ENCODE measurements around the gene DLX3. TPM values are rescaled to one million over a fixed set of nuclear protein-coding genes. Genes with fewer than 3 reads are reported as not detected.

The DLX3 gene
- total RNA-seq, 1 experiment from 2014 or later = not detected

- intact Hi-C loops (cut with micrococcal nuclease; ENCODE audit: unreplicated experiment) = loop anchor here (1.0 to 5.0 kb wide), 2 partner anchors 60 to 270 kb away; no protein-coding TSS in a partner anchor
- no peak for TF ChIP-seq EZH2 (IDR thresholded peaks at IDR 0.05; ENCODE audit: borderline replicate concordance, low read depth, low read length, poor library complexity, severe bottlenecking)
- TF ChIP-seq, protein P1, sequence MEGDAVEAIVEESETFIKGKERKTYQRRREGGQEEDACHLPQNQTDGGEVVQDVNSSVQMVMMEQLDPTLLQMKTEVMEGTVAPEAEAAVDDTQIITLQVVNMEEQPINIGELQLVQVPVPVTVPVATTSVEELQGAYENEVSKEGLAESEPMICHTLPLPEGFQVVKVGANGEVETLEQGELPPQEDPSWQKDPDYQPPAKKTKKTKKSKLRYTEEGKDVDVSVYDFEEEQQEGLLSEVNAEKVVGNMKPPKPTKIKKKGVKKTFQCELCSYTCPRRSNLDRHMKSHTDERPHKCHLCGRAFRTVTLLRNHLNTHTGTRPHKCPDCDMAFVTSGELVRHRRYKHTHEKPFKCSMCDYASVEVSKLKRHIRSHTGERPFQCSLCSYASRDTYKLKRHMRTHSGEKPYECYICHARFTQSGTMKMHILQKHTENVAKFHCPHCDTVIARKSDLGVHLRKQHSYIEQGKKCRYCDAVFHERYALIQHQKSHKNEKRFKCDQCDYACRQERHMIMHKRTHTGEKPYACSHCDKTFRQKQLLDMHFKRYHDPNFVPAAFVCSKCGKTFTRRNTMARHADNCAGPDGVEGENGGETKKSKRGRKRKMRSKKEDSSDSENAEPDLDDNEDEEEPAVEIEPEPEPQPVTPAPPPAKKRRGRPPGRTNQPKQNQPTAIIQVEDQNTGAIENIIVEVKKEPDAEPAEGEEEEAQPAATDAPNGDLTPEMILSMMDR (conservative IDR thresholded peaks at IDR 0.05; ENCODE audit: low read depth, low read length) = peak; percentile 95
- CTCF ChIA-PET = interaction anchor here (1.7 kb wide), 1 partner anchor 61 kb away, joined by 7 read pairs; no protein-coding TSS in a partner anchor
These were observed 31.8 kb upstream of the DLX3 start for GRCh38 chr17:50026837-50027171.

DNA sequence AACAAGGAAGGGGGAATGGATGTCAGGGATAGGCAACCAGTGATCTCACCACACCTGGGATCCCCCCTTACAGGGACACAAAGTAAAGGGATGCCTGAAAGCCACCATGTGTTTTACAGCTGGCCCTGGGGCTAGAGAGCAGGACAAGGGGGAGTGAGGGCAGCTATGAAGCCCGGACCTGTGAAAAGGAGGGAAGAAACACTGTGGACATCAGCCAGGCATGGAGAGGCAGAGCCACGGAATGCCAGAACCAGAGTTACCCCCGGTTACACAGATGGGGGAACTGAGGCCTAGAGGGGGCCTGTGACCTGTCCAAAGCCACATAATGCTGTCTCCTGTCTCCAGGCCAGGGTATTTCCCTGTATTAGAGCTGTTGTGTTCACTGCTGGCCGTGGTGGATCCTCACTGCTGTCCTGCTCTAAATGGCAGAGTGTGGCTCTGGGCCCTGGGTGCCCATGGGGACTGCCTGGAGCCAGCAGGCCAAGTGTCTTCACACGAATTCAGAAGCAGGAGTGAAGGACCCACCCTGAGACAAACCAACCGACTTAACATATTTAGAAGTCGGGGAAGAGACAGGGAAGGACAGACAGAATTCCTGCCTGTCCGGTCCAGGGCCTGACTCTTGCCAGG is 31.1 kb upstream of the DLX3 start:
- Histone ChIP-seq H3K4me1 (ENCODE audit: insufficient read depth, low read length, poor library complexity, severe bottlenecking) (peaks cover 8% of the 10 kb centered on the region), H3K36me3 (ENCODE audit: insufficient read depth, low read length, poor library complexity, severe bottlenecking) (no peaks in the 10 kb centered on the region), H3K4me3 (ENCODE audit: low read depth, low read length, poor library complexity, severe bottlenecking) (no peak overlapping the region), H3K27me3 (replicated peaks; ENCODE audit: insufficient read depth, low read depth, low read length, poor library complexity) (no peaks in the 10 kb centered on the region), H3K27ac (ENCODE audit: low read depth, low read length, poor library complexity, severe bottlenecking) (no peak overlapping the region), H3K9me3 (ENCODE audit: low read depth, low read length, poor library complexity, severe bottlenecking) (peaks cover 10% of the 10 kb centered on the region)
- BruUV-seq (replicated peaks) = no TSS peak
- CTCF ChIA-PET = interaction anchor here (1.7 kb wide), 1 partner anchor 61 kb away, joined by 7 read pairs; no protein-coding TSS in a partner anchor
- TF ChIP-seq EZH2 (IDR thresholded peaks at IDR 0.05; ENCODE audit: borderline replicate concordance, low read depth, low read length, poor library complexity, severe bottlenecking) = no peak
- TF ChIP-seq, protein P1 (conservative IDR thresholded peaks at IDR 0.05; ENCODE audit: low read depth, low read length) = no peak
- intact Hi-C loops (cut with micrococcal nuclease; ENCODE audit: unreplicated experiment) = loop anchor here (1.0 to 5.0 kb wide), 2 partner anchors 61 to 271 kb away; no protein-coding TSS in a partner anchor
- DNase-seq (ENCODE audit: low spot score) = no peak
- POLR2A ChIA-PET (ENCODE audit: low non-redundant PET) = no interaction called here

More at GRCh38 chr17:50026837-50027171, 31.8 kb upstream of the DLX3 start:
- Histone ChIP-seq H3K27me3 (replicated peaks; ENCODE audit: insufficient read depth, low read depth, low read length, poor library complexity) (no peaks in the 10 kb centered on the region), H3K36me3 (ENCODE audit: insufficient read depth, low read length, poor library complexity, severe bottlenecking) (no peaks in the 10 kb centered on the region), H3K4me1 (ENCODE audit: insufficient read depth, low read length, poor library complexity, severe bottlenecking) (peaks cover 8% of the 10 kb centered on the region), H3K4me3 (ENCODE audit: low read depth, low read length, poor library complexity, severe bottlenecking) (no peak overlapping the region), H3K27ac (ENCODE audit: low read depth, low read length, poor library complexity, severe bottlenecking) (no peak overlapping the region), H3K9me3 (ENCODE audit: low read depth, low read length, poor library complexity, severe bottlenecking) (peaks cover 10% of the 10 kb centered on the region)
- no TSS peak for BruUV-seq (replicated peaks)
- POLR2A ChIA-PET (ENCODE audit: low non-redundant PET) = no interaction called here
- DNase-seq (ENCODE audit: low spot score) = peak; percentile 67

GRCh38 chr17:50024808-50025207 is 29.8 kb upstream of the DLX3 start:
- H3K27me3 ChIP-seq (replicated peaks; ENCODE audit: insufficient read depth, low read depth, low read length, poor library complexity) = no peaks in the 10 kb centered on the region
- no peak overlapping the region for H3K27ac ChIP-seq (ENCODE audit: low read depth, low read length, poor library complexity, severe bottlenecking)
- DNase-seq (ENCODE audit: low spot score) = no peak
- peaks cover 10% of the 10 kb centered on the region for H3K9me3 ChIP-seq (ENCODE audit: low read depth, low read length, poor library complexity, severe bottlenecking)
- ChIA-PET CTCF (no interaction called here), POLR2A (ENCODE audit: low non-redundant PET) (no interaction called here)
- intact Hi-C loops (cut with micrococcal nuclease; ENCODE audit: unreplicated experiment) = loop anchor here (5.0 kb wide), 1 partner anchor 272 kb away; no protein-coding TSS in a partner anchor
- no peaks in the 10 kb centered on the region for H3K36me3 ChIP-seq (ENCODE audit: insufficient read depth, low read length, poor library complexity, severe bottlenecking)
- H3K4me3 ChIP-seq (ENCODE audit: low read depth, low read length, poor library complexity, severe bottlenecking) = no peak overlapping the region
- no TSS peak for BruUV-seq (replicated peaks)
- TF ChIP-seq, protein P1 (conservative IDR thresholded peaks at IDR 0.05; ENCODE audit: low read depth, low read length) = no peak
- TF ChIP-seq EZH2 (IDR thresholded peaks at IDR 0.05; ENCODE audit: borderline replicate concordance, low read depth, low read length, poor library complexity, severe bottlenecking) = no peak
- H3K4me1 ChIP-seq (ENCODE audit: insufficient read depth, low read length, poor library complexity, severe bottlenecking) = peaks cover 8% of the 10 kb centered on the region

Data from A673 (cell line).